A549 (cell line): ENCODE results near the gene SNRNP35.
"Not testable (repeated sequence)": the region's sequence is repeated elsewhere in the genome, so short reads cannot be mapped to it uniquely, and the experiment has no call there.

Experiments used
- EP300 ChIP-seq, 2 experiments: fragments of >200 bp; sonication (Bioruptor Twin); formaldehyde crosslinking; IDR thresholded peaks; 2 replicates in 1 of 2; 3 replicates in 1 of 2; pipeline ENCODE4 v1.6.1; 2016 to 2017
- ESRRA ChIP-seq: fragments of 150-350 bp; IDR thresholded peaks from 2 replicates; pipeline ENCODE4 v1.6.1; 2014; ENCODE audit warnings: mild to moderate bottlenecking, low read length, borderline replicate concordance
- HDAC2 ChIP-seq: fragments of 200-600 bp; sonication (generic); IDR thresholded peaks from 2 replicates; pipeline ENCODE4 v1.6.1; 2016
- KDM1A ChIP-seq: fragments of 200-600 bp; sonication (generic); IDR thresholded peaks from 2 replicates; pipeline ENCODE4 v1.6.1; 2016; ENCODE audit warnings: low read depth, mild to moderate bottlenecking
- MAZ ChIP-seq: fragments of 150-350 bp; IDR thresholded peaks from 2 replicates; pipeline ENCODE4 v1.6.1; 2014; ENCODE audit warnings: antibody characterized with exemption, low read depth, low read length, borderline replicate concordance
- RFX5 ChIP-seq: fragments of 450-650 bp; IDR thresholded peaks from 2 replicates; pipeline ENCODE4 v1.7.1; 2014; ENCODE audit warnings: antibody characterized with exemption, mild to moderate bottlenecking, moderate library complexity
- ZC3H11A ChIP-seq: fragments of 450-650 bp; IDR thresholded peaks from 2 replicates; pipeline ENCODE4 v1.6.1; 2014; ENCODE audit warnings: antibody characterized with exemption, mild to moderate bottlenecking
- ZFP36 ChIP-seq: fragments of 450-650 bp; IDR thresholded peaks from 2 replicates; pipeline ENCODE4 v1.6.1; 2014; ENCODE audit warnings: borderline replicate concordance; ENCODE audit not compliant: partially characterized antibody
- TF ChIP-seq, protein P1 (sequence below): fragments of >200 bp; sonication (Bioruptor Twin); formaldehyde crosslinking; IDR thresholded peaks from 3 replicates; pipeline ENCODE4 v1.5.1; 2016
- TF ChIP-seq, protein P2 (sequence below): fragments of 250-450 bp; sonication (Bioruptor Pico); IDR thresholded peaks from 2 replicates; pipeline ENCODE4 v1.5.0; 2021; ENCODE audit warnings: mild to moderate bottlenecking, moderate library complexity, borderline replicate concordance

DNA sequence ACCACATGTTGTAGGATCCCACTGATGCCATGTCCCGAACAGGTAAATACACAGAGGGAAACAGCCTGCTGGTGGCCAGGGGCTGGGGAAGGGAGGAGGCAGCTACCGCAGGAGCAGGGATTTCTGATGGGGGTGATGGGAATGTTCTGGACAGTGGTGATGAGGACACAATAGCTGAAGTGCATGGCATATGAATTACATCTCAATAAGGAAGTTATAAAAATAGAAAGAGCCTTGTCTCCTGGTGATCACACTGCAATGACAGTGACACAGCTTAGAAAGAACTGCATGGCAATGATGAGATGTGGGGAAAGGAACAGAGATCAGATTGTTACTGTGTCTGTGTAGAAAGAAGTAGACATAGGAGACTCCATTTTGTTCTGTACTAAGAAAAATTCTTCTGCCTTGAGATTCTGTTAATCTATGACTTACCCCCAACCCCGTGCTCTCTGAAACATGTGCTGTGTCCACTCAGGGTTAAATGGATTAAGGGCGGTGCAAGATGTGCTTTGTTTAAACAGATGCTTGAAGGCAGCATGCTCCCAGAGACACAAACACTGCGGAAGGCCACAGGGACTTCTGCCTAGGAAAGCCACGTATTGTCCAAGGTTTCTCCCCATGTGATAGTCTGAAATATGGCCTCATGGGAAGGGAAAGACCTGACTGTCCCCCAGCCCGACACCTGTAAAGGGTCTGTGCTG is 34.5 kb downstream of the SNRNP35 start:
- not testable (repeated sequence) for TF ChIP-seq EP300 (IDR thresholded peaks at IDR 0.05); ESRRA; RFX5; KDM1A; MAZ; ZC3H11A; HDAC2; ZFP36
- TF ChIP-seq, protein P1, sequence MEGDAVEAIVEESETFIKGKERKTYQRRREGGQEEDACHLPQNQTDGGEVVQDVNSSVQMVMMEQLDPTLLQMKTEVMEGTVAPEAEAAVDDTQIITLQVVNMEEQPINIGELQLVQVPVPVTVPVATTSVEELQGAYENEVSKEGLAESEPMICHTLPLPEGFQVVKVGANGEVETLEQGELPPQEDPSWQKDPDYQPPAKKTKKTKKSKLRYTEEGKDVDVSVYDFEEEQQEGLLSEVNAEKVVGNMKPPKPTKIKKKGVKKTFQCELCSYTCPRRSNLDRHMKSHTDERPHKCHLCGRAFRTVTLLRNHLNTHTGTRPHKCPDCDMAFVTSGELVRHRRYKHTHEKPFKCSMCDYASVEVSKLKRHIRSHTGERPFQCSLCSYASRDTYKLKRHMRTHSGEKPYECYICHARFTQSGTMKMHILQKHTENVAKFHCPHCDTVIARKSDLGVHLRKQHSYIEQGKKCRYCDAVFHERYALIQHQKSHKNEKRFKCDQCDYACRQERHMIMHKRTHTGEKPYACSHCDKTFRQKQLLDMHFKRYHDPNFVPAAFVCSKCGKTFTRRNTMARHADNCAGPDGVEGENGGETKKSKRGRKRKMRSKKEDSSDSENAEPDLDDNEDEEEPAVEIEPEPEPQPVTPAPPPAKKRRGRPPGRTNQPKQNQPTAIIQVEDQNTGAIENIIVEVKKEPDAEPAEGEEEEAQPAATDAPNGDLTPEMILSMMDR: not testable (repeated sequence)
- TF ChIP-seq, protein P2, sequence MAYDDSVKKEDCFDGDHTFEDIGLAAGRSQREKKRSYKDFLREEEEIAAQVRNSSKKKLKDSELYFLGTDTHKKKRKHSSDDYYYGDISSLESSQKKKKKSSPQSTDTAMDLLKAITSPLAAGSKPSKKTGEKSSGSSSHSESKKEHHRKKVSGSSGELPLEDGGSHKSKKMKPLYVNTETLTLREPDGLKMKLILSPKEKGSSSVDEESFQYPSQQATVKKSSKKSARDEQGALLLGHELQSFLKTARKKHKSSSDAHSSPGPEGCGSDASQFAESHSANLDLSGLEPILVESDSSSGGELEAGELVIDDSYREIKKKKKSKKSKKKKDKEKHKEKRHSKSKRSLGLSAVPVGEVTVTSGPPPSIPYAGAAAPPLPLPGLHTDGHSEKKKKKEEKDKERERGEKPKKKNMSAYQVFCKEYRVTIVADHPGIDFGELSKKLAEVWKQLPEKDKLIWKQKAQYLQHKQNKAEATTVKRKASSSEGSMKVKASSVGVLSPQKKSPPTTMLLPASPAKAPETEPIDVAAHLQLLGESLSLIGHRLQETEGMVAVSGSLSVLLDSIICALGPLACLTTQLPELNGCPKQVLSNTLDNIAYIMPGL (CRISPR knock-in tag): not testable (repeated sequence)
